HG03469 (cell line): ENCODE results near the gene EVA1B.

Source experiments
- ATAC-seq: cut with Tn5 transposase; IDR thresholded peaks from one replicate; pipeline ENCODE4 v1.9.1; 2021; ENCODE audit warnings: mild to moderate bottlenecking, moderate library complexity, moderate number of reproducible peaks; ENCODE audit not compliant: unreplicated experiment

The EVA1B gene

GRCh38 chr1:36323636-36324352, at the start of gene EVA1B:
EVA1B (minus strand) TSS chr1:36323645; CDS start chr1:36323037, 608 bp downstream.
- ATAC-seq: no peak

- ATAC-seq: no peak
Observed at GRCh38 chr1:36372617-36373016, 49.2 kb upstream of the EVA1B start.

- no peak for ATAC-seq
Observed at GRCh38 chr1:36369061-36369861, 45.8 kb upstream of the EVA1B start.

- no peak for ATAC-seq
Observed at GRCh38 chr1:36367798-36368197, 44.4 kb upstream of the EVA1B start.

GRCh38 chr1:36367066-36367465, 43.6 kb upstream of the EVA1B start:
- ATAC-seq: no peak

- ATAC-seq: no peak
Observed at GRCh38 chr1:36366091-36366661, 42.7 kb upstream of the EVA1B start.

GRCh38 chr1:36365381-36365780, 41.9 kb upstream of the EVA1B start:
- no peak for ATAC-seq

- no peak for ATAC-seq
Observed at GRCh38 chr1:36359911-36360550, 36.6 kb upstream of the EVA1B start.

- no peak for ATAC-seq
Observed at GRCh38 chr1:36359383-36359782, 35.9 kb upstream of the EVA1B start.

GRCh38 chr1:36358514-36359084, 35.2 kb upstream of the EVA1B start:
- ATAC-seq: no peak

GRCh38 chr1:36355811-36356210, 32.4 kb upstream of the EVA1B start:
- no peak for ATAC-seq

GRCh38 chr1:36354486-36354885, 31.0 kb upstream of the EVA1B start:
- ATAC-seq: no peak

GRCh38 chr1:36352910-36353878, 29.7 kb upstream of the EVA1B start:
- ATAC-seq: no peak

GRCh38 chr1:36352125-36352909, 28.9 kb upstream of the EVA1B start:
- no peak for ATAC-seq

- ATAC-seq: no peak
Observed at GRCh38 chr1:36351227-36351977, 28.0 kb upstream of the EVA1B start.

GRCh38 chr1:36350659-36351226, 27.3 kb upstream of the EVA1B start:
- no peak for ATAC-seq

- no peak for ATAC-seq
Observed at GRCh38 chr1:36349839-36350238, 26.4 kb upstream of the EVA1B start.

GRCh38 chr1:36349241-36349671, 25.8 kb upstream of the EVA1B start:
- peak; percentile 43 for ATAC-seq
